Activated naive CD8-positive, alpha-beta T cell treated with anti-CD3 and anti-CD28 coated beads, Interleukin-2, amount 50 U/mL, for 16 hours (primary cell): ENCODE data around the gene FBXL13.
"Not testable (repeated sequence)": the region's sequence is repeated elsewhere in the genome, so short reads cannot be mapped to it uniquely, and the experiment has no call there.

ENCODE experiments used
- DNase-seq: peaks from one replicate; pipeline ENCODE4 v3.0.0-alpha.2; 2020; ENCODE audit warnings: low read depth, low spot score

FBXL13 gene

DNA sequence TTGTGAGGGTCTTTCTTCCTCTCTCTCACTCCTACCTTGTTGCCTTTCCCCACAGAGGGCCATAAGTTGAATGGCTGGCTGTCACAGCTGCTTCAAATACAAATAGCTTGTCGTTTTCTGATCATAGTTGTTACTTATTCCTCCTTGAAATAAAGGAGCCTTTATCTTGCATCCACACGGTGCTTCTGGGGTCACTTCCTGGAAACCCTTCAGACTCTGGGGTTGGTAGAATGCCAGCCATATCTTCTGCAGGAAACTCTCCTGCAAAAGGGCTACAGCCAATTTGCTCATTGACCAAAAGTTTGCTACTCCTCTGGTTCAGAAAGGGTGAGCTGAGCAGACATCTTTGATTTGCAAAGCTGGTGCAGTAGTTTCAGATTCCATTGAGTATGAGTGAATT is 255.4 kb downstream of the FBXL13 start:
- DNase-seq = no peak

DNA sequence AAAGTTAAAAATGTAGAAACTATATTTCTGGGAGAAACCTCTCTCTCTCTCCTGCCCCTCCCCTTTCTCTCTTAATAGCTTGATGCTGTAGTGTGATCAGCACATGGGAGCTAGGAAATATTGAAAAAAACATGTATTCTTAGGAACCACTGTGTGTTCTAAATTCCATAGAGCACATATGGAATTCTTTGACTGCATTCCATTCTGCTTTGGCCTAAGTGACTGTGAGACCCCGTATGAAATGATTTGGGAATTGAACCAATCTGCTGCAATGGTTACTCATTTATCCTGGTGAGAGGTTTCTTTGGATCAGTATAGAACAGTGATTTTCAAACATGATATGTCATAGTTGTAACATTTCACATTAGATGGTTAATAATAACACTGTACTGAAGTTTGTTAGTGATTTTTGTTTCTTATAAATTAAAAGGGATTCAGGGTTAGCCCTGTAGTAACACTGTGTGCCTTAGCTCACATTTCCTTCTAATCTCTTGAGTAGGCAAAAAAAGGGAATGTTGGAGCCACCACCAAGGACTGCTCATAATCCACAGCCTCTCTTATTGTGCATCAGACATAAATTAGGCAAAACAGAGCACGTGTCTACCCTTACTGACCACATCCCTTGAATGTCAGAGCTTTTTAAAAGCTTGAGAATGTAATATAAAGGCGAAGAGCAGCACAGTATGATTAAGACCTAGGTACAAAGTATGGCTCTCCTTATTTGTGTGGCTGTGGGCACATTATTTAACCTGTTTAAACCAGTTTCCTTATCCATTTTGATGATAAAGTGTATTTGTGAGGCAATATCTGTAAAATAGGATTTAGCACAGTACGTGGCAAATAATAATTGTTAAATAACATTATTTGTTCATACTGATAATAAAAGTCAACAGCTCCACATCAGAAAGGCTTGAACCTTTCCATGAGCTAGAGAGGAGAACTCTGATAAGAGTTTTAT is 256.7 kb downstream of the FBXL13 start:
- DNase-seq = no peak

DNA sequence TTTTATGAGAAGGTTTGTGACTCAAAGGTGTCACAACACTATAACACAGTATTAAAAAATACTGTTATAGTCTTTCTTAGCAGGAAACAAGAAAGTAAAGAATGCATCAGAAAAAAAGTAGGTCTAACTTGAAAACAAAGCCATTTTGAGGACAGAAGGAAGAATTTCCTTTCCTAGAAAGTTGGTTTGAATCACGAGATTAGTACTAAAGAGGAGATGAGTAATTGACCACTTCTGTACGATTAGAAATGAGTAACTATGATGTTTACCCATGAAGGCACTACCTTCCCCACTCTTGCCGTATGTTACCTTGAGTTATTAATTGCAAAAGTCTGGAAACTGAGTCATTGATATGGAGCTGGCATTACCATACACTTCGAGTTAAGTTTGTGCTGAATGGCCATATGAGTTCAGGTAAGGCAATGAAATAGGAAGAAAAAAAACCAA is 260.5 kb downstream of the FBXL13 start:
- no peak for DNase-seq

DNA sequence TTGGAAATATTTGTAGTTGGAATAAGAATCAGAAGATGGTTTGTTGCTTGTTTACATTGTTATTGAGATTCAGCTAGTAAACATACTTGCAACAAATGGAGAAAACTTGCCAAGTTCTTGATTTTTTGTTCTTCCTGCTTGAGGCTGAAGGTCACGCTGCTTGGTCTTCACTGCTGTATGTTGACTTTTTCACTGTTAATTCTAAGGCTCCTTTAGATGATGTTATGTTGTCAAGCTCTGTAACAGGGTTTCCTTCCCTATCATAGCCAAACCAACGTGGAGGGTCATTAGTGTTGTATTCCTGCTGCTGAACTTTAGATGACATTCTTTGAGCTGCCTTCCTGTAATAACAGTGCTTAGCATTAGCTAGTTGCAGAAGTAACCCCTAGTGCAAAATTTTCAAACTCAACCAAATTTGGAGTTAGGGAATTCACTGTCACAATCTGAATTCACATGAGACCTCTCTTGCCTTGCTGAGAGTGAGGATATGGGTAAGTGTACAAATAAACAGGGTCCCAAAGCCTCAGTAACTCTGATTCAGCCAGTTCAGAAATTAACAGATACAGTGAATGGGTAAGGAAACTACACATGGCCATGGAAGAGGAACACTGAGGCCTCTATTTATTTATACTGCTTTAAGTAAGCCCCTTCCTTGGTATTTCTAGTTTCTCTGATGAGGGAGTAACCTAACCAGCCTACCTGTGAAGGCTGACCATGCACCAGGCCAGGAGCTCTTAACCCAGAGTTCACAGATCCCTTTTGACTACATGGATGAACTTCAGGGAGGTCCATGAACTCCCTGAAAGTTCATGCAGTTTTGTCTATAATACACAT is 261.2 kb downstream of the FBXL13 start:
- no peak for DNase-seq

DNA sequence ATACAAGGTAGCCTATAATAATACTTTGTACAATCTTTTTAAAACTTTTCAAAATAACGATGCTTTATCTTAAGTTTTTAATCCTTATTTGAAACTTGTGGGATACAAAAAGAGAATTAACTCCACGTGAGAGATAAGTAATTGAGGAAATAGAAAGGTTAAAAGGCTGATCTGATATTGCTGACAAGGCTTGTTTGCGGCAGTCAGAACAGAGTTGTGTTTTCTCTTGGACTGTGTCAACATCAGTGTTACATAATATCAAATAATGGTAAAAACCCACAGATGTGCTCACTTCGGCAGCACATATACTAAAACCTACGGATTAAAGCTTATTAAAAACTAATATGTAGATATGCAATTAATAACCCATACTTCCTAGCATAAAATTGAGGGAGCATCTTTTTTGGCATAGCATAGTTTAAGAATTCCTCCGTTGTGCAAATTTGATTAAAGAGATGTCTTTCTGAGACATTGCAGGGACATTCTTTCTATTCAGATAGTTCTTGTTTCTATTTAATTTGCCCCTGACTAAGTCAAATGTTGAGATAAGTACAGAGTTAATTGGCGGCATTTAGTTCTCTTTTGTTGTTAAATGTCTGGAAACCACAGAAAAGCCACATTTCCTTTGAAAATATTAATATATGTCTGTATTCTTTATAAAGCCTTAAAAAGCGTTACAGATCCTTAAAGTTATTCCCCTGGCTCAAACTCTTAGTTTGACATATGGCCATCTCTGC is 262.5 kb downstream of the FBXL13 start:
- DNase-seq = no peak

DNA sequence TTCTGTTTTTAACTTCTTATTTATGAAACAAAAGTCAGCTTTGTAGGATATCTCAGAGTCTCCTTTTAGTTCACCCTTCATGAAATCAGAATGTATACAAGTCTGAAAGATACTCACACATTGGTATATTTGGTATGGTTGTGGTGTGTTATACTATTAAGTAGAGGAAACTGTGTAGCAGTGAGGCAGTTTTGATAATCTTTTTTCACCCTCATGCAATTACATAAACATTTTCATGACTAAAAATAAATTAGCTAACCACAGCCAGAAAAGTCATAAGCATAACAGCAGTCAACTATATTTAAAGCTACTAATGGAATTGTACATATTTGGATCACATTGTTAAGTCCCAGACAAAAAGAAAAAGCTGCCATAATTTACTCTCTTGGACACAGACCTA is 263.7 kb downstream of the FBXL13 start:
- no peak for DNase-seq

DNA sequence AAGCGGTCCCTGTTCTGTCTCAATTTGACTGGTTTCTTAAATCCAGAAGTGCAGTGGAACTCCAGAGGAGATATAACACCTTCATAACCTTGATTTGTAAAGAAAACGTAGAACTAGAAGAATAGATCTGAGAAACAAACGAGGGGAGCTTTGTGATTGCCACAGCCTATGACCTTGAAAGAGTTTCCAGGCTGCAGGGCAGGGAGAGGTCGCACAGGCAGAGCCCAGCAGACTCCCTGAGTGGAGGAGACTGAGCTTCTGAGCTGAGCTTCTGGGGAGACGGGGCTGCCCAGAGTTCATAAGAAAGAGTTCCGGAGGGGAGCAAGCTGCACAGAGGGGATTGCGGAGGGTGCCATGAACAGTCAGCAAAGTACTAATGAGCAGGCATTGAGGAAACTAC is 268.0 kb downstream of the FBXL13 start:
- DNase-seq = no peak

DNA sequence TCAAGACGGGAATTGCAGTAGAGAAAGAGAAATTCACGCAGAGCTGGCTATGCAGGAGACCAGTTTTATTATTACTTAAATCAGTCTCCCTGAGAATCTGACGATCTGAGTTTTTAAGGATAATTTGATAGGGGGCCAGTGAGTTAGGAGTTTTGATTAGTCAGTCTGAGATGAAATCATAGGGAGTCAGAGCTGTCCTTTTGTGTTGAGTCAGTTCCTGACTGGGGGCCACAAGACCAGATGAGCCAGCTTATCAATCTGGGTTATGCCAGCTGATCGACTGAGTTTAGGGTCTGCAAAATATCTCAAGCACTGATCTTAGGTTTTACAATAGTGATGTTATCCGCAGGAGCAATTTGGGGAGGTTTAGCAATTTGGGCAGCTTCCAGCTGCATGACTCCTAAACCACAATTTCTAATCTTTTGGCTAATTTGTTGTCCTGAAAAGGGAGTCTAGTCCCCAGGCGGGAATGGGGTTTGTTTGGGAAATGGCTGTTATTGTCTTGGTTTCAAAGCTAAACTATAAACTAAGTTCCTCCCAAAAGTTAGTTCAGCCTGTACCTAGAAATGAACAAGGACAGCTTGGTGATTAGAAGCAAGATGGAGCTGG is 278.5 kb downstream of the FBXL13 start:
- not testable (repeated sequence) for DNase-seq

DNA sequence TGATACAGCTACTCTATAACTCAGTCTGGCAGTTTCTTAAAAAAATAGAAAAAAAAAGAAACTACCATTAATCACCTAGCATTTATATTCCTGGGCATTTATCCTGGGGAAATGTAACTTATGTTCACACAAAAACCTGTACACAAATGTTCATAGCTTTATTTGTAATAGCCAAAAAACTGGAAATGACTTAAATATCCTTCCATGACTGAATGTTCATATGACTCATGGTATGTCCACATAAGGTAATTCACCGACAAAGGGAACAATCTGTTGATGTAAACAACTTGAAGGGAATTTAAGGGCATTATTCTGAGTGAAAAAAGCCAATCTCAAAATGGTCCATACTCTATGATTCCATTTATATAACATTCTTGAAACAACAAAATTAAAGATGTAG is 280.0 kb downstream of the FBXL13 start:
- DNase-seq = not testable (repeated sequence)

DNA sequence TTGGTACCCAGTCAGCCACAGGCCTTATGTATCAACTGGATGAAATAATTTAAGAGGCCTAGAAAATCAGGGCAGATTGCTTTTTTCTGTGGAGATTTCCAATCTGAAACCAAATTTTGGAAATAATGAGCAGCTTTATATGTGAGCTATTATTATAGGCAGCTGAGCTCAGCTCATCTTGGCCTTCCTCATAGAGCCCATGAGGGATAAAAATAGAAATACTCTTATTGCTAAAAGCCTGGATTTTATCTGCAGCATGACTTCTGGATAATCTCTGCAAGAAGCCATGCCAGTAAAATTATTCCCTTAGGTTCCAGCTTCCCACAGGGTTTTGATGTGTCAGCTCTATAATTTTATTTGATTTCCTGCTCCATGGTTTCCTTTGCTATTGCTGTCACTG is 282.8 kb downstream of the FBXL13 start:
- DNase-seq = not testable (repeated sequence)

DNA sequence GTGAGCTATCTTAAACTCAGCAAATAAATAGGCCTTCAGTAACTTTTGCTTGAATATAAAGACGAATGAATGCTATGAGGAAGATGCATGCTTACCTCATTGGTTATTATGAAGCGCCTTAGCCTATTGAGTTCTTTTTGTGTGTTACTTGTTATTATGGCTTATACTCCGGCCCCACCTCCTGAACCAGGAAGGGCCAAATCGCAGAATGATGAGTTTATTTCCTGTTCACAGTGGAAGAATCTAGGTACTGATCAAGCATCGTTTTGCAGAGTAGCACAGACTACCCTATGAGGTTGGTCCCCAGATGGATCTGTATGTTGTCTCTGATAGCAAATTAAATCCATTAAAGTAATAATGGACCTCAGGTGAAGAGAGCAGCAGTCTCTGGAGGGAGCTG is 283.2 kb downstream of the FBXL13 start:
- DNase-seq = not testable (repeated sequence)

DNA sequence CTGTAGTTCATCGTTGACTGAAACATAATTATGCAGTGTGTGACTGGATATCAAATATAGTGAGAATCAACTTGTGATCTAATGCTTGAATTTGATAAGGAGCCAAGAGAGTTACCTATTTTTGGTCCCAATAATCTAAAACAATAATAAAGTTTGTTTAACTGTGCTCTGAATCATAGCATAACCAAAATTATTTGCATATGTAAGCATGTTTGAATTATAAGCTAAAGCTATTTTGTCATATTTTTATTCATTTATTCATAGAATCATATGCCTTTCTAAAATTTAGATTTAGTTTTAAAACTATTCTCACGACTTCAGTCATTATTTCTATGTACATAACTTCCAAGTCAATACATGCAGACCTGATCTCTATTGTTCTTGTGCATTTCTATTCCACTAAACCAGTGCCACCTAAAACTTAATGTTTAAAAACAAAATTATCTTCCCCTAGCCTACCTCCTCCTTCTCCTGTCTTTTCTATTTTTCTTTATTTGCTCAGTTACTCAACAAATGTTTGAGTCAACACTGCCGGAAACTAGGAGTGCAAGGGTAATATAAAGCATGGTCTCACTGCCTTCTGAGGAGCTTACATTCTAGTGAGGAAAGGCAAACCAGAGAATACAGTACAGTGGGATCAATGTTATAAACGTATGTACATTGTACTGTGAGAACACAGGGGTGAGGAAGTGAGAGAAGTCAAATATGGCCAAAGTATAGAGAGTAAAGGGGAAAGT is 284.1 kb downstream of the FBXL13 start:
- not testable (repeated sequence) for DNase-seq

DNA sequence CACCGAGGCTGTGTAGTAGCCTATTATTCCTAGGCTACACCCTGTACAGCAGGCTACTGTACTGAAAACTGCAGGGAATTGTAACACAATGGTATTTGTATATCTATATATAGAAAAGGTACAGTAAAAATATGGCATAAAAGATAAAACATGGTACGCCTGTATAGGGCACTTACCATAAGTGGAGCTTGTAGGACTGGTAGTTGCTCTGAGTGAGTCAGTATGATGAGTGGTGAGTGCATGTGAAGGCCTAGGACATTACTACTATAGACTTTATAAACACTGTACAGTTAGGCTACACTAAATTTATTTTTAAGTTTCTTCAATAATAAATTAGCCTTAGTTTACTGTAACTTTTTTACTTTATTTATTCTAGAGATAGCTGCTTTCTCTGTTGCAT is 285.8 kb downstream of the FBXL13 start:
- DNase-seq = not testable (repeated sequence)

DNA sequence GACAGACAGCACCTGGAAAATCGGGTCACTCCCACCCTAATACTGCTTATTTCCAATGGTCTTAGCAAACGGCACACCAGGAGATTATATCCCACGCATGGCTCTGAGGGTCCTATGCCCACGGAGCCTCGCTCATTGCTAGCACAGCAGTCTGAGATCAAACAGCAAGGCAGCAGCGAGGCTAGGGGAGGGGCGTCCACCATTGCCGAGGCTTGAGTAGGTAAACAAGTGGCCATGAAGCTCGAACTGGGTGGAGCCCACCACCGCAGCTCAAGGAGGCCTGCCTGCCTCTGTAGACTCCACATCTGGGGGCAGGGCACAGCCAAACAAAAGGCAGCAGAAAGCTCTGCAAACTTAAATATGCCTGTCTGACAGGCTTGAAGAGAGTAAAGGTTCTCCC is 293.7 kb downstream of the FBXL13 start:
- DNase-seq = not testable (repeated sequence)

DNA sequence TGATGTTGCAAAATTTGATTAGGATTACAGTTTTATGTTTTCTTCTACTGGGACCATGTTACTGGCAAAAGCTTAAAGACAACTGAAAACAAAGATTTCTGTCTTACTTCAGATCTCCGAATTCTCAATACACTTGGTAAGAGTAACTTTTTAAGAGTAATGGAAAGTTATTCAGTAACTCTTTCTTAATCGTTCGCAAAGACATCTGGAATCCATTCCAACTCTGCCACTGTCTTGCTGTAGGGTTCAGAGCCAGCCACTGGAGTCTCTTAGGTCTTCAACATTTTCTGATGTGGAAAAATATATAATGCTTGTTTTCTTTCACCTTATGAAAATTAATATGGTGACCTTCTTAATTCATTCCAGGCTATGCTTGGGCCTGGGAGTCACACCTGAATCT is 295.9 kb downstream of the FBXL13 start:
- not testable (repeated sequence) for DNase-seq

DNA sequence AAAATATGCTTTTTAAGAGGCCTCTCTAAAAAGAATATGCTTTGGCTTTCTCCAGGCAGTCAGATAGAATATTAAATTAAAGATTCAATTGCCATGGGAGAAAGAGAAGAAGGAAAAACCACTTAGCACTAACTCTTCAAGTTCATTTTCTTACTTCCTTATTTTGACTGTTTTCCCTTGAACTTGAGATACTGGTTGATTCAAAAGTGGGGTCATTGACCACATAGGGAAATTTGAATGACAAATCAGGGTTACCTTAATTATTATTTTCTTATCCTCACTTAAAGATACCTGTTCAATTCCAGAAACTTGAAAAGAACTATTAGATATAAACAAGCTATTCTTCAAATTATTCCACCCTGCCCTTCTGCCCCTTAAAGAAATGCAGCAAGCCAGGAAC is 298.4 kb downstream of the FBXL13 start:
- DNase-seq = not testable (repeated sequence)

DNA sequence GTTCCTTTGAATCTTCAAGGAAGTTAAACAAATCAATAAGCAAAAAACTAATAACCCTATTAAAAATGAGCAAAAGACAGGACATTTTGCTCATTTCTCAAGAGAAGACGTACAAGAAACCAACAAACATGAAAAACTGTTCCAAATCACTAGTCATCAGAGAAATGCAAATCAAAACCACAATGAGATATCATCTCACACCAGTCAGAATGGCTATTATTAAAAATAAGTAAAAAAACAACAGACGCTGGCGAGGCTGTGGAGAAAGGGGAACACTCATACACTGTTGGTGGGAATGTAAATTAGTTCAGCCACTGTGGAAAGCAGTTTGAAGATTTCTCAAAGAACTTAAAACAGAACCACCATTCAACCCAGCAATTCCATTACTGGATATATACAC is 304.1 kb downstream of the FBXL13 start:
- DNase-seq = not testable (repeated sequence)

DNA sequence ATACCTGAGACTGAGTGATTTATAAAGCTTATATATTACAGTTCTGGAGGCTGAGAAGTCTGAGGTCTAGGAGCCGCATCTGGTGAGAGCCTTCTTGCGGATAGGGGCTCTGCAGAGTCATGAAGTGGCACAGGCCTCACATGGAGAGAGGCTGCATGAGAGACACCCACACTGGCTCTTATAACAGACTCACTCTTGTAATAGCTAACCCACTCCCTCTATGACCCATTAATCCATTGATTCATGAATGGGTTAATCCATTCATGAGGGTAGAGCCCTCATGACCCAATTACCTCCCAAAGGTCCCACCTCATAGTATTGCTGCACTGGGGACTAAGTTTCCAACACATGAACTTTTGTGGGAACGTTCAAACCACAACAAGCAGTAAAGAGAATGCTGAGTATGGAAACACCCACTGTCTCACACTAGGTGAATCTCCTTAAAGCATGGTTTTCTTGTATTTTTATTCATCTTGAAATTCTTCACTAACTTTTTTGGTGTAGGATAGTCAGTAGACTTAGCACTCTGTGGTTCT is 304.9 kb downstream of the FBXL13 start:
- not testable (repeated sequence) for DNase-seq

DNA sequence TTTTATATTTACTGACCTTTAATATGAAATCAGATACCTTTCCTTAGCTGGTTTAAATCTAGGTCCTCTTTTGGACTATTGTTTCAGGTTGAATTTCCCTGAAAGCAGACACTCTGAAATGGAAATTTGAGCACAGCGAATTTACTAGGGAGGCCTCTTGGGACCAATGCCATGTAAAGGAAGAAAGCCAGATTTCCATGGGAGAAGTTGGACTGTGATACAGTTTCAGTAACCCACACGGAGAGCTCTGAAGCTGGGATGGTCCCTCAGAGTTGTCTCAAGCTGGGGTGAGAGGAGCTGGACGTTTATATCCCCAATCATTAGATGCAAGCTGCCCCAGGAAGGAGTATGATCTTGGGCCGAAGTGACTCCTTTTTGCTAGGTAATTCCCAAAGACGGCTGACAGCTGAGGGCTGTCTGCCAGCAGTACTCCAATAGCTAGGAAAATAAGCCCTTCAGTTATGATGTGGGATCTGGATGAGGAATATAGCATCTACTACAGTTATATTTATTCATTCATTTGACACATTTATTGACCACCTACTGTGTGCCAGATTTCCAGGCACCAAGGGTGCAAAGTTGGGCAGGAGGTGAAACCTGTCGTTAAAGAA is 311.2 kb downstream of the FBXL13 start:
- DNase-seq = not testable (repeated sequence)
